HepG2 (cell line): Measurements from ENCODE around the gene ATG5.

ENCODE experiments used
- CTCF ChIP-seq: sonication (generic); formaldehyde crosslinking; IDR thresholded peaks from 2 replicates; pipeline ENCODE4 v1.5.0; 2020; ENCODE audit warnings: mild to moderate bottlenecking, missing genetic modification reagents, moderate library complexity
- MLX ChIP-seq: IDR thresholded peaks from 2 replicates; pipeline ENCODE4 v1.6.1; 2016

GRCh38 chr6:106226676-106227075, 98.9 kb downstream of the ATG5 start:
- TF ChIP-seq MLX, result no peak
- TF ChIP-seq CTCF (CRISPR knock-in tag), result no peak
